ENCODE measurements around the gene ZEB1. TPM values are rescaled to one million over a fixed set of nuclear protein-coding genes. Genes with fewer than 3 reads are reported as not detected.

ZEB1 gene
- total and polyA plus RNA-seq, 2 of the 4 experiments (the other 2 are of a cell fraction), result 23.7 to 108 TPM

DNA sequence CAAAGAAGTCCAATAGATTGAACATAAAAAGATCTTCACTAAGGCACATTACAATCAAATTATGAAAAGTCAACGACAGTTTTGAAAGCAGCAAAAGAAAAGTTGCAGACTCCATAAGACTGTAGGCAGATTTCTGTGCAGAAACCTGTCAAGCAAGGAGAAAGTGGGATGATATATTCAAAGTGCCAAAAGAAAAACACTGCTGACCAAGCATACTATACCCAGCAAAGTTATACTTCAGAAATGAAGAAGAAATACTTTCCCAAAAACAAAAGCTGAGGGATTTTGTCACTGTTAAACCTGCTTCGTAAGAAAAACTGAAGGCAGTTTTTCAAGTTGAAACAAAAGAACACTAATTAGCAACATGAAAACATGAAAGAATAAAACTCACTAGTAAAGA, 145.5 kb downstream of the ZEB1 start:
- dilution Hi-C loops (cut with HindIII; ENCODE audit: low sequenced_read_pairs, unreplicated experiment) (no loop called here), in situ Hi-C loops (cut with MboI; ENCODE audit: low sequenced_read_pairs) (no loop called here)

More for the DNA sequence above, 145.5 kb downstream of the ZEB1 start:
- no peak overlapping the region for H2AFZ ChIP-seq (replicated peaks; ENCODE audit: low read length, poor library complexity)
- no TSS peak for BruUV-seq (replicated peaks)
- H2BK15ac ChIP-seq (ENCODE audit: low read depth, low read length), result no peak overlapping the region
- ATAC-seq (ENCODE audit: low read depth) (no peak), DNase-seq (no peak)
- ChIA-PET CTCF (no interaction called here), POLR2A (ENCODE audit: unreplicated experiment) (no interaction called here)
- H3K9ac ChIP-seq (ENCODE audit: low read depth, low read length), result no peak overlapping the region
- no peak overlapping the region for H4K91ac ChIP-seq (ENCODE audit: insufficient read depth, low read depth, low read length)
- no peak overlapping the region for H2BK5ac ChIP-seq (ENCODE audit: low read depth, low read length, poor library complexity, severe bottlenecking)
- peaks cover 20% of the 10 kb centered on the region for H4K20me1 ChIP-seq (ENCODE audit: insufficient read depth, low read length)
- no peak overlapping the region for H2BK20ac ChIP-seq (ENCODE audit: low read depth, low read length)
- H3K4me3 ChIP-seq (ENCODE audit: insufficient read depth, low read depth, low read length), result no peak overlapping the region
- H3K9me1 ChIP-seq (ENCODE audit: insufficient read depth, low read length), result peaks cover 11% of the 10 kb centered on the region
- no peak overlapping the region for H3K14ac ChIP-seq (replicated peaks; ENCODE audit: low read depth, low read length)
- no peaks in the 10 kb centered on the region for H3K27me3 ChIP-seq (ENCODE audit: control insufficient read depth, insufficient read depth, low read length)
- no peak overlapping the region for H3K27ac ChIP-seq (ENCODE audit: insufficient read depth, low read length)
- 0 out of 2 replicates have a peak, but pooled peaks have one; percentile 1 for TF ChIP-seq MAFK (IDR thresholded peaks at IDR 0.05; ENCODE audit: low read depth, low read length)
- TF ChIP-seq BHLHE40 (IDR thresholded peaks at IDR 0.05; ENCODE audit: low read depth, low read length), result no peak
- no peak for TF ChIP-seq CEBPB (IDR thresholded peaks at IDR 0.05; ENCODE audit: low read depth, low read length)
- H2AK9ac ChIP-seq (replicated peaks; ENCODE audit: low read depth, low read length, poor library complexity), result no peak overlapping the region
- WGBS, 2 experiments (ENCODE audit: extremely low coverage in 2 of 2, insufficient read length in 1 of 2), result no CpG with 5 or more reads among the region's 2 CpGs
- peaks cover 28% of the 10 kb centered on the region for H3K36me3 ChIP-seq (ENCODE audit: control insufficient read depth, insufficient read depth, low read length)
- intact Hi-C loops (cut with micrococcal nuclease), result no loop called here
- H3K4me2 ChIP-seq (ENCODE audit: low read depth, low read length), result no peak overlapping the region
- no peak overlapping the region for H2BK120ac ChIP-seq (ENCODE audit: low read depth, low read length)
- H3K79me1 ChIP-seq (ENCODE audit: low read depth in 1 of 2, low read length in 2 of 2), result peaks cover 34 to 47% of the 10 kb centered on the region in 2 experiments
- no peaks in the 10 kb centered on the region for H3K4me1 ChIP-seq (ENCODE audit: control insufficient read depth, insufficient read depth, low read length)
- peaks cover 14% of the 10 kb centered on the region for H3K9me3 ChIP-seq (ENCODE audit: control insufficient read depth, insufficient read depth, low read length)
- no peak overlapping the region for H4K8ac ChIP-seq (ENCODE audit: low read depth in 2 of 2, low read length in 2 of 2)
- H3K56ac ChIP-seq (ENCODE audit: extremely low read depth, insufficient read depth, low read length), result no peak overlapping the region
- no peak overlapping the region for H4K5ac ChIP-seq (ENCODE audit: low read depth, low read length)
- H3K4ac ChIP-seq (ENCODE audit: low read depth, low read length), result no peak overlapping the region
- no peak overlapping the region for H3K18ac ChIP-seq (ENCODE audit: low read depth, low read length)
- H3K23ac ChIP-seq (ENCODE audit: low read depth, low read length), result no peak overlapping the region
- H2AK5ac ChIP-seq (ENCODE audit: low read depth, low read length), result no peak overlapping the region
